ENCODE measurements around the gene PINK1.

DNA sequence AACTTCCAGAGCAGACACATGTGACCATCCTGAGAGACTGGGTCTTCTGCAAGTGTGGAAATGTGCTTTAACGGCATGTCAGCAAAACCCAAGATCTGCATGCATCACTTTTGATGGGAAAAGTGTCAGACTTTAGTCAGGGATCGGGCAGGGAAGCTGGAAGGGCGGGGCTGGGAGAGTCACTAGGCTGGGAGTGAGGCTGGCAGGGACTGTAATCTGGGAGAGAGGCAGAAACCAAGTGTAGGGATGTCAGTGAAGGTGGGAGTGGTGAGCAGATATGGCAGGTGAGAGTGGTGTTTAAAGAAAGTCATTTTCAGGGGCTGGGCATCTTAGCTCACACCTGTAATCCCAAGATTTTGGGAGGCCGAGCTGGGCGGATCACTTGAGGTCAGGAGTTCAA, 33.1 kb upstream of the PINK1 start:
- no peak for TF ChIP-seq EZH2phosphoT487 (IDR thresholded peaks at IDR 0.05; ENCODE audit: borderline replicate concordance, low read depth)
- TF ChIP-seq, protein P1, sequence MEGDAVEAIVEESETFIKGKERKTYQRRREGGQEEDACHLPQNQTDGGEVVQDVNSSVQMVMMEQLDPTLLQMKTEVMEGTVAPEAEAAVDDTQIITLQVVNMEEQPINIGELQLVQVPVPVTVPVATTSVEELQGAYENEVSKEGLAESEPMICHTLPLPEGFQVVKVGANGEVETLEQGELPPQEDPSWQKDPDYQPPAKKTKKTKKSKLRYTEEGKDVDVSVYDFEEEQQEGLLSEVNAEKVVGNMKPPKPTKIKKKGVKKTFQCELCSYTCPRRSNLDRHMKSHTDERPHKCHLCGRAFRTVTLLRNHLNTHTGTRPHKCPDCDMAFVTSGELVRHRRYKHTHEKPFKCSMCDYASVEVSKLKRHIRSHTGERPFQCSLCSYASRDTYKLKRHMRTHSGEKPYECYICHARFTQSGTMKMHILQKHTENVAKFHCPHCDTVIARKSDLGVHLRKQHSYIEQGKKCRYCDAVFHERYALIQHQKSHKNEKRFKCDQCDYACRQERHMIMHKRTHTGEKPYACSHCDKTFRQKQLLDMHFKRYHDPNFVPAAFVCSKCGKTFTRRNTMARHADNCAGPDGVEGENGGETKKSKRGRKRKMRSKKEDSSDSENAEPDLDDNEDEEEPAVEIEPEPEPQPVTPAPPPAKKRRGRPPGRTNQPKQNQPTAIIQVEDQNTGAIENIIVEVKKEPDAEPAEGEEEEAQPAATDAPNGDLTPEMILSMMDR (IDR thresholded peaks at IDR 0.05) = no peak
- no peak for TF ChIP-seq RAD21 (IDR thresholded peaks at IDR 0.05; ENCODE audit: low read length)
- TF ChIP-seq SMC3 (IDR thresholded peaks at IDR 0.05; ENCODE audit: low read depth, low read length) = no peak
- TF ChIP-seq IRF3 (IDR thresholded peaks at IDR 0.05; ENCODE audit: low read depth, low read length) = no peak
- TF ChIP-seq USF1 (IDR thresholded peaks at IDR 0.05; ENCODE audit: borderline replicate concordance, low read depth) = no peak
- no peak for TF ChIP-seq POLR2AphosphoS5 (IDR thresholded peaks at IDR 0.05; ENCODE audit: low read depth, low read length)
- no peak for TF ChIP-seq JUND (IDR thresholded peaks at IDR 0.05)
- no peak for TF ChIP-seq RFX5 (IDR thresholded peaks at IDR 0.05; ENCODE audit: low read length)
- no peak for TF ChIP-seq REST (IDR thresholded peaks at IDR 0.05; ENCODE audit: low read depth, low read length)
- no peak for TF ChIP-seq TEAD4 (IDR thresholded peaks at IDR 0.05; ENCODE audit: borderline replicate concordance, insufficient read depth)
